HepG2 (cell line): Measurements from ENCODE around the gene NR2F1-AS1. TPM values are rescaled to one million over a fixed set of nuclear protein-coding genes. Genes with fewer than 3 reads are reported as not detected.

ENCODE experiments used
- BHLHE40 ChIP-seq: IDR thresholded peaks from 2 replicates; pipeline ENCODE4 v1.6.1; 2011; ENCODE audit warnings: low read length, improper control_type of control experiment
- HMGXB3 ChIP-seq: sonication (generic); formaldehyde crosslinking; IDR thresholded peaks from 2 replicates; pipeline ENCODE4 v1.4.0; 2020; ENCODE audit warnings: missing genetic modification reagents, borderline replicate concordance
- HNF4A ChIP-seq: sonication (generic); formaldehyde crosslinking; IDR thresholded peaks from 2 replicates; pipeline ENCODE4 v1.4.0; 2020; ENCODE audit warnings: missing genetic modification reagents
- KDM4B ChIP-seq: sonication (generic); formaldehyde crosslinking; IDR thresholded peaks from 2 replicates; pipeline ENCODE4 v1.4.0; 2020; ENCODE audit warnings: missing genetic modification reagents
- PHF8 ChIP-seq: sonication (generic); formaldehyde crosslinking; IDR thresholded peaks from 2 replicates; pipeline ENCODE4 v1.5.0; 2020; ENCODE audit warnings: missing genetic modification reagents
- POLR2A ChIP-seq, 2 experiments: IDR thresholded peaks; 2 replicates each; pipeline ENCODE4 v1.6.1; 2011; ENCODE audit warnings: low read depth in 2 of 2, low read length in 2 of 2, mild to moderate bottlenecking in 1 of 2, moderate library complexity in 1 of 2; ENCODE audit not compliant: insufficient read depth in 1 of 2
- SALL2 ChIP-seq: sonication (generic); formaldehyde crosslinking; IDR thresholded peaks from 2 replicates; pipeline ENCODE4 v1.8.1; 2023; ENCODE audit warnings: mild to moderate bottlenecking, missing genetic modification reagents, inconsistent platforms
- SOX6 ChIP-seq, 2 experiments: fragments of 450-650 bp in 1 of 2; sonication (generic) in 1 of 2; formaldehyde crosslinking in 1 of 2; IDR thresholded peaks; 2 replicates each; pipeline versions ENCODE4 v1.4.0 to v1.6.1; 2017 to 2020; ENCODE audit warnings: antibody characterized with exemption in 1 of 2, mild to moderate bottlenecking in 1 of 2, missing genetic modification reagents in 1 of 2
- ZNF12 ChIP-seq: sonication (generic); formaldehyde crosslinking; IDR thresholded peaks from 2 replicates; pipeline ENCODE4 v1.5.0; 2020; ENCODE audit warnings: missing genetic modification reagents
- ZNF30 ChIP-seq: sonication (generic); formaldehyde crosslinking; IDR thresholded peaks from 2 replicates; pipeline ENCODE4 v1.5.0; 2020; ENCODE audit warnings: mild to moderate bottlenecking, missing genetic modification reagents
- ZNF362 ChIP-seq: sonication (generic); formaldehyde crosslinking; IDR thresholded peaks from 2 replicates; pipeline ENCODE4 v1.4.0; 2020; ENCODE audit warnings: missing genetic modification reagents, mild to moderate bottlenecking, borderline replicate concordance
- ZNF607 ChIP-seq: sonication (generic); formaldehyde crosslinking; IDR thresholded peaks from 2 replicates; pipeline ENCODE4 v1.5.1; 2020; ENCODE audit warnings: missing genetic modification reagents, mild to moderate bottlenecking, borderline replicate concordance
- ZNF709 ChIP-seq: sonication (generic); formaldehyde crosslinking; IDR thresholded peaks from 2 replicates; pipeline ENCODE4 v1.5.0; 2020; ENCODE audit warnings: mild to moderate bottlenecking, missing genetic modification reagents
- ZNF746 ChIP-seq: sonication (generic); formaldehyde crosslinking; IDR thresholded peaks from 2 replicates; pipeline ENCODE4 v1.8.0; 2022; ENCODE audit warnings: mild to moderate bottlenecking, missing genetic modification reagents
- polyA plus RNA-seq, 8 experiments: library from polyadenylated mRNA; depleted of rRNA in 3 of 8; stranded (reverse) in 7 of 8; unstranded in 1 of 8; fragments of >200 nt; fragmentation: Illumina TruSeq in 4 of 8; extraction: Trizol in 4 of 8; gene quantifications; 2 replicates each; pipeline versions ENCODE4 v1.2.1 to v1.2.3, GENCODE V29; 2011 to 2016; ENCODE audit warnings: low read depth in 4 of 8, missing spikeins in 1 of 8, mixed read lengths in 1 of 8; ENCODE audit not compliant: insufficient read depth in 1 of 8
- total RNA-seq, 5 experiments: library from RNA; depleted of rRNA; stranded (reverse); fragments of >200 nt; fragmentation: Illumina TruSeq; extraction: Trizol; gene quantifications; 2 replicates each; pipeline ENCODE4 v1.2.3, GENCODE V29; 2016; ENCODE audit warnings: low read depth in 1 of 5
- TF ChIP-seq, protein P1 (sequence below): sonication (generic); formaldehyde crosslinking; IDR thresholded peaks from 2 replicates; pipeline ENCODE4 v1.4.0; 2020; ENCODE audit warnings: missing genetic modification reagents
- TF ChIP-seq, protein P2 (sequence below): sonication (generic); formaldehyde crosslinking; IDR thresholded peaks from 2 replicates; pipeline ENCODE4 v1.5.1; 2020; ENCODE audit warnings: missing genetic modification reagents, mild to moderate bottlenecking, borderline replicate concordance

The NR2F1-AS1 gene
- total and polyA plus RNA-seq, 2 of the 13 experiments (the other 11 are each of a cell fraction or from before 2014, with no cell fraction given): 2.8 TPM

GRCh38 chr5:93582677-93583438 lies 1.8 kb upstream of the NR2F1-AS1 start, which contains the start of gene NR2F1 (continued):
- TF ChIP-seq KDM4B (0 out of 2 replicates have a peak, but pooled peaks have one; percentile 39), ZNF607 (CRISPR knock-in tag) (peak; percentile 72; the same call in 1 of the 2 replicates), HMGXB3 (peak; percentile 71; the same call in 1 of the 2 replicates), ZNF362 (CRISPR knock-in tag) (peak; percentile 66; the same call in 1 of the 2 replicates), PHF8 (peak; percentile 22; the same call in 1 of the 2 replicates), ZNF12 (CRISPR knock-in tag) (peak; percentile 17; the same call in 1 of the 2 replicates), HNF4A (CRISPR knock-in tag) (peak; percentile 68), ZNF746 (CRISPR knock-in tag) (peak; percentile 50; the same call in 1 of the 2 replicates), ZNF709 (CRISPR knock-in tag) (peak; percentile 6; the same call in 1 of the 2 replicates), ZNF30 (CRISPR knock-in tag) (no peak), BHLHE40 (peak; percentile 54), SOX6 (IDR thresholded peaks at IDR 0.05) (no peak), SOX6 (CRISPR knock-in tag; IDR thresholded peaks at IDR 0.05) (peak; percentile 83), POLR2A (IDR thresholded peaks at IDR 0.05; ENCODE audit: insufficient read depth in 1 of 2, low read depth in 2 of 2, low read length in 2 of 2) (peak in 1 of 2 experiments; percentile 96; a peak in 2 of 4 replicates), SALL2 (CRISPR knock-in tag) (peak; percentile 80; the same call in 1 of the 2 replicates)
- TF ChIP-seq, protein P1, sequence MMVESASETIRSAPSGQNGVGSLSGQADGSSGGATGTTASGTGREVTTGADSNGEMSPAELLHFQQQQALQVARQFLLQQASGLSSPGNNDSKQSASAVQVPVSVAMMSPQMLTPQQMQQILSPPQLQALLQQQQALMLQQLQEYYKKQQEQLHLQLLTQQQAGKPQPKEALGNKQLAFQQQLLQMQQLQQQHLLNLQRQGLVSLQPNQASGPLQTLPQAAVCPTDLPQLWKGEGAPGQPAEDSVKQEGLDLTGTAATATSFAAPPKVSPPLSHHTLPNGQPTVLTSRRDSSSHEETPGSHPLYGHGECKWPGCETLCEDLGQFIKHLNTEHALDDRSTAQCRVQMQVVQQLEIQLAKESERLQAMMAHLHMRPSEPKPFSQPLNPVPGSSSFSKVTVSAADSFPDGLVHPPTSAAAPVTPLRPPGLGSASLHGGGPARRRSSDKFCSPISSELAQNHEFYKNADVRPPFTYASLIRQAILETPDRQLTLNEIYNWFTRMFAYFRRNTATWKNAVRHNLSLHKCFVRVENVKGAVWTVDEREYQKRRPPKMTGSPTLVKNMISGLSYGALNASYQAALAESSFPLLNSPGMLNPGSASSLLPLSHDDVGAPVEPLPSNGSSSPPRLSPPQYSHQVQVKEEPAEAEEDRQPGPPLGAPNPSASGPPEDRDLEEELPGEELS (CRISPR knock-in tag): peak; percentile 79
- TF ChIP-seq, protein P2, sequence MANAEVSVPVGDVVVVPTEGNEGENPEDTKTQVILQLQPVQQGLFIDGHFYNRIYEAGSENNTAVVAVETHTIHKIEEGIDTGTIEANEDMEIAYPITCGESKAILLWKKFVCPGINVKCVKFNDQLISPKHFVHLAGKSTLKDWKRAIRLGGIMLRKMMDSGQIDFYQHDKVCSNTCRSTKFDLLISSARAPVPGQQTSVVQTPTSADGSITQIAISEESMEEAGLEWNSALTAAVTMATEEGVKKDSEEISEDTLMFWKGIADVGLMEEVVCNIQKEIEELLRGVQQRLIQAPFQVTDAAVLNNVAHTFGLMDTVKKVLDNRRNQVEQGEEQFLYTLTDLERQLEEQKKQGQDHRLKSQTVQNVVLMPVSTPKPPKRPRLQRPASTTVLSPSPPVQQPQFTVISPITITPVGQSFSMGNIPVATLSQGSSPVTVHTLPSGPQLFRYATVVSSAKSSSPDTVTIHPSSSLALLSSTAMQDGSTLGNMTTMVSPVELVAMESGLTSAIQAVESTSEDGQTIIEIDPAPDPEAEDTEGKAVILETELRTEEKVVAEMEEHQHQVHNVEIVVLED (CRISPR knock-in tag): no peak; the same call in 1 of the 2 replicates
